HCT116 (cell line): ENCODE measurements around the gene GPT2.

Source experiments
- EGR1 ChIP-seq: IDR thresholded peaks from 2 replicates; pipeline ENCODE4 v1.6.1; 2012; ENCODE audit warnings: low read depth
- EZH2 ChIP-seq: fragments of 200-600 bp; sonication (generic); IDR thresholded peaks from 2 replicates; pipeline ENCODE4 v1.6.1; 2017; ENCODE audit warnings: antibody characterized with exemption, mixed run types
- JUND ChIP-seq: IDR thresholded peaks from 2 replicates; pipeline ENCODE4 v1.6.1; 2012
- POLR2A ChIP-seq: IDR thresholded peaks from 2 replicates; pipeline ENCODE4 v1.7.0; 2011; ENCODE audit warnings: borderline replicate concordance; ENCODE audit not compliant: insufficient read depth, insufficient read length; ENCODE audit errors: extremely low read depth
- SP1 ChIP-seq: IDR thresholded peaks from 2 replicates; pipeline ENCODE4 v1.6.1; 2012; ENCODE audit warnings: low read depth
- SRF ChIP-seq: IDR thresholded peaks from 2 replicates; pipeline ENCODE4 v1.6.1; 2012; ENCODE audit warnings: low read depth
- YY1 ChIP-seq: IDR thresholded peaks from 2 replicates; pipeline ENCODE4 v1.6.1; 2011; ENCODE audit warnings: low read length, low read depth, moderate library complexity, mild to moderate bottlenecking; ENCODE audit not compliant: insufficient replicate concordance; ENCODE audit errors: extremely low read depth
- TF ChIP-seq, protein P1 (sequence below), 3 experiments: fragments of 200-600 bp in 1 of 3; sonication (generic) in 1 of 3; IDR thresholded peaks in 2 of 3; conservative IDR thresholded peaks in 1 of 3; 2 replicates each; pipeline ENCODE4 v1.5.1; 2012 to 2017; ENCODE audit warnings: low read depth in 2 of 3, low read length in 2 of 3, antibody characterized with exemption in 1 of 3, borderline replicate concordance in 1 of 3, control low read depth in 1 of 3, mild to moderate bottlenecking in 1 of 3, mixed read lengths in 1 of 3, mixed run types in 1 of 3, moderate library complexity in 1 of 3; ENCODE audit not compliant: insufficient read depth in 1 of 3
- TF ChIP-seq, protein P2 (sequence below): IDR thresholded peaks from 2 replicates; pipeline ENCODE4 v1.6.1; 2011; ENCODE audit warnings: mild to moderate bottlenecking, low read length, moderate library complexity; ENCODE audit not compliant: insufficient replicate concordance; ENCODE audit errors: extremely low read depth

DNA sequence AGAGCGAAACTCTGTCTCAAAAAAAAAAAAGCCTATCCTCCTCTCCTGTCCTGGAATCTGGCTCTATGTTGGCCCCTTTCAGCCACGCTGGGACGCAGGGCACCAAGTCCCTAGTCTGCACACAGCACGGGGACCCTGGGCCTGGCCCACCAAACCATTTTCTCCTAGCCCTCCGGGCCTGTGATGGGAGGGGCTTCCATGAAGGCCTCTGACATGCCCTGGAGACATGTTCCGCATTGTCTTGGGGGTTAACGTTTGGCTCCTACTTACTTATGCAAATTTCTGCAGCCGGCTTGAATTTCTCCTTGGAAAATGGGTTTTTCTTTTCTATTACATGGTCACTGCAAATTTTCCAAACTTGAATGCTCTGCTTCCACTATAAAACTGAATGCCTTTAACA, 12.6 kb upstream of the GPT2 start:
- TF ChIP-seq EGR1 (no peak), EZH2 (no peak), POLR2A (no peak), JUND (no peak), SP1 (no peak), YY1 (no peak), SRF (no peak)
- TF ChIP-seq, protein P1, sequence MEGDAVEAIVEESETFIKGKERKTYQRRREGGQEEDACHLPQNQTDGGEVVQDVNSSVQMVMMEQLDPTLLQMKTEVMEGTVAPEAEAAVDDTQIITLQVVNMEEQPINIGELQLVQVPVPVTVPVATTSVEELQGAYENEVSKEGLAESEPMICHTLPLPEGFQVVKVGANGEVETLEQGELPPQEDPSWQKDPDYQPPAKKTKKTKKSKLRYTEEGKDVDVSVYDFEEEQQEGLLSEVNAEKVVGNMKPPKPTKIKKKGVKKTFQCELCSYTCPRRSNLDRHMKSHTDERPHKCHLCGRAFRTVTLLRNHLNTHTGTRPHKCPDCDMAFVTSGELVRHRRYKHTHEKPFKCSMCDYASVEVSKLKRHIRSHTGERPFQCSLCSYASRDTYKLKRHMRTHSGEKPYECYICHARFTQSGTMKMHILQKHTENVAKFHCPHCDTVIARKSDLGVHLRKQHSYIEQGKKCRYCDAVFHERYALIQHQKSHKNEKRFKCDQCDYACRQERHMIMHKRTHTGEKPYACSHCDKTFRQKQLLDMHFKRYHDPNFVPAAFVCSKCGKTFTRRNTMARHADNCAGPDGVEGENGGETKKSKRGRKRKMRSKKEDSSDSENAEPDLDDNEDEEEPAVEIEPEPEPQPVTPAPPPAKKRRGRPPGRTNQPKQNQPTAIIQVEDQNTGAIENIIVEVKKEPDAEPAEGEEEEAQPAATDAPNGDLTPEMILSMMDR (IDR thresholded peaks at IDR 0.05 in 2 of 3, conservative IDR thresholded peaks at IDR 0.05 in 1 of 3; ENCODE audit: borderline replicate concordance in 1 of 3, insufficient read depth in 1 of 3, low read depth in 2 of 3, low read length in 2 of 3): no peak
- TF ChIP-seq, protein P2, sequence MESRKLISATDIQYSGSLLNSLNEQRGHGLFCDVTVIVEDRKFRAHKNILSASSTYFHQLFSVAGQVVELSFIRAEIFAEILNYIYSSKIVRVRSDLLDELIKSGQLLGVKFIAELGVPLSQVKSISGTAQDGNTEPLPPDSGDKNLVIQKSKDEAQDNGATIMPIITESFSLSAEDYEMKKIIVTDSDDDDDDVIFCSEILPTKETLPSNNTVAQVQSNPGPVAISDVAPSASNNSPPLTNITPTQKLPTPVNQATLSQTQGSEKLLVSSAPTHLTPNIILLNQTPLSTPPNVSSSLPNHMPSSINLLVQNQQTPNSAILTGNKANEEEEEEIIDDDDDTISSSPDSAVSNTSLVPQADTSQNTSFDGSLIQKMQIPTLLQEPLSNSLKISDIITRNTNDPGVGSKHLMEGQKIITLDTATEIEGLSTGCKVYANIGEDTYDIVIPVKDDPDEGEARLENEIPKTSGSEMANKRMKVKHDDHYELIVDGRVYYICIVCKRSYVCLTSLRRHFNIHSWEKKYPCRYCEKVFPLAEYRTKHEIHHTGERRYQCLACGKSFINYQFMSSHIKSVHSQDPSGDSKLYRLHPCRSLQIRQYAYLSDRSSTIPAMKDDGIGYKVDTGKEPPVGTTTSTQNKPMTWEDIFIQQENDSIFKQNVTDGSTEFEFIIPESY: no peak
